CD4-positive, alpha-beta T cell treated with Interleukin-6 at 100 ng/mL for 8 hours (primary cell): Measurements from ENCODE around the gene CACNA2D4.

ENCODE experiments used
- DNase-seq: peaks from one replicate; pipeline ENCODE4 v3.0.0-alpha.2; 2020; ENCODE audit warnings: mixed read lengths, low spot score

The CACNA2D4 gene

GRCh38 chr12:1778911-1779310 is 139.5 kb downstream of the CACNA2D4 start:
- DNase-seq = no peak

- no peak for DNase-seq
Measured at GRCh38 chr12:1777798-1778197, 140.7 kb downstream of the CACNA2D4 start.

- no peak for DNase-seq
Measured at GRCh38 chr12:1776170-1776921, 142.1 kb downstream of the CACNA2D4 start.

GRCh38 chr12:1773937-1774655 is 144.4 kb downstream of the CACNA2D4 start:
- DNase-seq = no peak

DNA sequence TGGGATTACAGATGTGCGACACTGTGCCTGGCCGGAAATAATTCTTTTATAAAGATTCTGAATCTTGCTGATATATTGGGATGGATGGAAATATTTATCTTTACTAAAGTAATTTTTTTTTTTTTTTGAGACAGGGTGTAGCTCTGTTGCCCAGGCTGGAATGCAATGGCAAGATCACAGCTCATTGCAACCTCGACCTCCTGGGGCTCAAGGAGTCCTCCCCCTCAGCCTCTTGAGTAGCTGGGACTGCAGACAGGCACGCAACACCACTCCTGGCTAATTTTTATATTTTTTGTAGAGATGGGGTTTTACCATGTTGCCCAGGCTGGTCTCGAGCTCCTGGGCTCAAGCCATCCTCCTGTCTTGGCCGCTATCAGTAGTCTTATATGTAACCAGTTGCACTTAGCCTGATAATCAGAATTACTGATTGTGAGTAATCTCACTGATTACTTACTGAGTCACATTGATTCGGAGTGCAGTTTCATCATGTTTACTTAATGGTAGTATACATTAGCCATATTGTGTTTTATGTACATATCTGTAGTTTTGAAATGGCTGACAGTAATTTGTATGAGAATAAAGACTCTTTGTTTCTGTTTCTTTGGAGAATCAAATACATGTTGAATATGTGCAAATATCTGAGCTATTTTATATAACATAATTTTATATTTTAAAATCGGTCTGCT is 148.5 kb downstream of the CACNA2D4 start:
- DNase-seq = no peak

DNA sequence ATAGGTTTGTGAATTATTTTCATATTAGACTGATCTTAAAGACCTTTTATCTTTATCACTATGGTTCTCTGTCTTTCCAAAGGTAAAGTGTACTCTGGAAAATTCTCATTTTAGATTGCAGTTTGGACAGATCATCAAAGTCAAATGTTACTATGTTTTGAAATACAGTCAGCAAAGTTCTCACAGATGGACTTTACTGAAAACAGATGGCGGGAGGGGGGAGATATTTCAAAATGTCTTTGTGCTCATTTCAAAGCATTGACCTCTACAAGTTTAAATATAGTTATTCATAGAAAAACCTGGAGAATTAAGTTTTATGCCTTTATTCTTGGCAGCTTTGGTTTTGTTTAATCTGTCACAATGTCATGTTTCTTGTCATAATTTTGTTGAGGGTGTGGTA is 149.8 kb downstream of the CACNA2D4 start:
- DNase-seq = no peak

- DNase-seq = no peak
Measured at GRCh38 chr12:1767407-1768090, 150.9 kb downstream of the CACNA2D4 start.

DNA sequence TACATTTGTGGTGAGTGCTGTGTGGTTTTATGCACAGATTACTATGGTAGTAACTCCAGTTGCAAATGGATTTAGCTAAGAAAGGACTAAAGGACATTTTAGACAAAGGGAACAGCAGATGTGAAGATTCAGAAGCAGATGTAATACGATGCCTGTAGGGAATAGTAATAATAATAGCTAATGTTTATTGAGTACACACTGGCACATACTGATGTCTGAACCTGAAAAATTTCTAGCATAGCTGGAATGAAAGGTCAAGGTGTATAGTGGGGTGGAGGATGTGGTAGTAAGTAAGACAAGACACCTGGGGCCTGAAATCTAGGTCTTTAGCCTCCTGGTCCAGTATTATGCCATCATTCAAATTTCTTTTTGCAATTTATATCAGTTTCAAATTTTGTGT is 152.3 kb downstream of the CACNA2D4 start:
- no peak for DNase-seq

DNA sequence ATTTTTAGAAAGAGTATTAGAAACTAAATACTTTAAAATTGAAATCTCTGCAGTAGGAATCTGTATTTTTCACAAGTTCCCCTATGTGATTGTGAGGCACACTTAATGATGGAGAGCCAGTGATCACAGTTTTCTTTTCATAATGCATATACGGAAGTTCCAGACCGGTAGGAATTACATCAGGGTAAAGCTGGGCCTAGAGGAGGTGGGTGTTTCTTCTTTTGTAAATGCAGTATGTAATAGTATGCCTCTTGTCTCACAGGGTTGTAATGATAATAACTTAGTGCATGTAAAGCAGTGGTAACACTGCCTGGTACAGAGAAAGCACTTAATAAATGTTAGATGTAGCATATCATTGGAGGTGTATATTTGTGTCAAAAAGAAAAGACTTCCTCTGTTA is 155.3 kb downstream of the CACNA2D4 start:
- no peak for DNase-seq

DNA sequence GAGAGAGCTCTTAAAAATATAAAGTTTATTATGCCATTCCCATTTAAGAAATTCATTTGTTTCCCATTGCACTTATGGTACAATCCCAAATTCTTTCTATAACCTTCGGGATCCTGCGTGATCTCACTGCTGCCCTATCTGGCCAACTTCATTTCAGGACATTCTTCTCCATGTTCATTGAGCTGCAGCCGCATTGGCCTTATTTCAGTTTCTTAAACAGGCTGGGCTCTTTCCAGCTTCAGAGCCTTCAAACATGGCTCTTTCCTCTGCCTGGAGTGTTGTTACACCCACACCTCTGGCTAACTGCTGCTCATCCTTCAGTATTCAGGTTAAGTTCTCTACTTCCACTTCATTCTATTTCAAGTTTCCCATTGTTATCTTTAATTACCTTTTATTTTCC is 156.6 kb downstream of the CACNA2D4 start:
- DNase-seq = no peak

GRCh38 chr12:1760566-1761382 is 157.7 kb downstream of the CACNA2D4 start:
- no peak for DNase-seq

DNA sequence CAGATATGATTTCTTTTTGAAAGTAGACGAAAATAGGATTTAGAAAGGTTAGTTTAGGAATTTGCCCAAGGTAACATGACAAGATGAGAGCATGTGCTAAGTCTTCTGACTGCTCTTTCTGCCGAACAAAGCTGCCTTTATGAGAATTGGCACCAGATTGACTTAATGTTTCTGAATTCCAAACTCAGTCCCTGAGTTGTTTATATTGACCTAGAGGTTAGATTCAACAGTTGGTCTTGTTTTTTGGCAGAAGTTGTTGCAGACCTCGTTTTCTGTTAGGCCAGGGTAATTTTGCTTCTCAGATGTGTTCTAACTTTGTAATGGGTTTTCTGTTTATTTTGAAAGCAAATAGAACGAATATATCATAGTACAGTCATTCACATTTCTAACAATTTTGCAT is 159.6 kb downstream of the CACNA2D4 start:
- no peak for DNase-seq

DNA sequence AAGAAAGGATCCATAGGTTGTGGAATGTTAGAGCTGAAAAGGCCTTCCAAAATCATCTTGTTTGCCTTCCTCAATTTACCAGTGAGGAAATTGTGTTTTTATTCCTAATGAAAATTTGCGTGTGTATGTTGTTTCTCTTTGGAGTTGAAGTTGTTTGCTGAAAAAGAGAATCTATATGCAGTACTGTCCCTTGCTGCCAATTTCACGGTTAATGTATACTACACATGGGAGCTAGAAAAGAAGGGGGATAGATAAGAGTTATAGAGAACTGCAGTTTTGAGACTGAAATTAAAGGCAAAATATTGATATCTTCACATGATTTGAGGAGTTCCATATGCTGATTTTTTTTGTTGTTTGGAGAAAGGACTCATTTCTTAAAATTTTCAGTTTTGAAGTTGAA is 160.1 kb downstream of the CACNA2D4 start:
- no peak for DNase-seq

GRCh38 chr12:1750300-1750699 is 168.2 kb downstream of the CACNA2D4 start:
- DNase-seq = no peak

DNA sequence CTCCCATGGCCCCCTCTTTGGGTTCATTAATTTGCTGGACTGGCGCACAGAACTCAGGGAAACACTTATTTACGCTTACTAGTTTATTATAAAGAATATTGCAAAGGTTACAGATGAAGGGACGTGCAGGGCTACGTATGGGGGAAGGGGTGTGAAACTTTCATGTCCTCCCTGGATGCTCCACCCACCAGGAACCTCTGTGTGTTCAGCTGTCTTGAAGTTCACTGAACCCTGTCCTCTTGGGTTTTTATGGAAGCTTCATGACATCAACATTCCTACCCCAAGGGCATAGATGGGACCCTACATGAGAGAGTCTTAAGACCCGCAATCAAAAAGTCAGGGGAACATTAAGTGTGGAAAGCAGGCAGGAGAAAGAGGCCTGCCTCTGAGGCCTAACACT is 169.4 kb downstream of the CACNA2D4 start:
- no peak for DNase-seq

GRCh38 chr12:1747609-1748008 is 170.8 kb downstream of the CACNA2D4 start:
- DNase-seq = no peak

- DNase-seq = no peak
Measured at GRCh38 chr12:1744932-1745331, 173.5 kb downstream of the CACNA2D4 start.
